BLaER1 treated with 17β-estradiol and CSF1 and Interleukin-3, amounts not matched to agents 10 nM and 100 nM (cell line): ENCODE results near the gene DOCK4.

Experiments
- H3K27ac ChIP-seq, 11 experiments: shearing (Covaris generic); formaldehyde crosslinking; 2 replicates each; pipeline ENCODE4 v1.8.1; 2022
- H3K27me3 ChIP-seq, 11 experiments: shearing (Covaris generic); formaldehyde crosslinking; 2 replicates each; pipeline ENCODE4 v1.8.1; 2022
- H3K36me3 ChIP-seq, 11 experiments: shearing (Covaris generic); formaldehyde crosslinking; 2 replicates each; pipeline ENCODE4 v1.8.1; 2022
- H3K4me1 ChIP-seq, 10 experiments: shearing (Covaris generic); formaldehyde crosslinking; 2 replicates each; pipeline ENCODE4 v1.8.1; 2022
- H3K4me2 ChIP-seq, 11 experiments: shearing (Covaris generic); formaldehyde crosslinking; 2 replicates each; pipeline ENCODE4 v1.8.1; 2022
- H3K4me3 ChIP-seq, 10 experiments: shearing (Covaris generic); formaldehyde crosslinking; 2 replicates each; pipeline ENCODE4 v1.8.1; 2022
- H3K9ac ChIP-seq, 11 experiments: shearing (Covaris generic); formaldehyde crosslinking; 2 replicates each; pipeline ENCODE4 v1.8.1; 2022
- H3K9me3 ChIP-seq, 11 experiments: shearing (Covaris generic); formaldehyde crosslinking; replicated peaks in 1 of 11; 2 replicates each; pipeline ENCODE4 v1.8.1; 2022
- H4K20me1 ChIP-seq, 11 experiments: shearing (Covaris generic); formaldehyde crosslinking; 2 replicates each; pipeline ENCODE4 v1.8.1; 2022
- Cebpa-rat ChIP-seq, 11 experiments: shearing (Covaris generic); IDR thresholded peaks; 2 replicates each; pipeline ENCODE4 v1.8.1; 2022

The DOCK4 gene

GRCh38 chr7:111753968-111754367, 452.2 kb downstream of the DOCK4 start:
- no peak overlapping the region for H3K4me2 ChIP-seq
- H3K36me3 ChIP-seq, result peaks cover 0 to 100% (median 20%) of the 10 kb centered on the region in 11 experiments; a peak in 14 of 22 replicates
- no peak overlapping the region for H3K9ac ChIP-seq
- no peaks in the 10 kb centered on the region for H3K27me3 ChIP-seq
- no peaks in the 10 kb centered on the region for H3K4me1 ChIP-seq
- peaks cover 3 to 20% (median 9%) of the 10 kb centered on the region in 11 experiments; a peak in 14 of 22 replicates for H3K9me3 ChIP-seq
- H4K20me1 ChIP-seq, result peaks cover 0 to 26% (median 0%) of the 10 kb centered on the region in 11 experiments; a peak in 3 of 22 replicates
- H3K4me3 ChIP-seq, result no peak overlapping the region
- TF ChIP-seq Cebpa-rat (IDR thresholded peaks at IDR 0.05), result no peak
- H3K27ac ChIP-seq, result no peak overlapping the region

DNA sequence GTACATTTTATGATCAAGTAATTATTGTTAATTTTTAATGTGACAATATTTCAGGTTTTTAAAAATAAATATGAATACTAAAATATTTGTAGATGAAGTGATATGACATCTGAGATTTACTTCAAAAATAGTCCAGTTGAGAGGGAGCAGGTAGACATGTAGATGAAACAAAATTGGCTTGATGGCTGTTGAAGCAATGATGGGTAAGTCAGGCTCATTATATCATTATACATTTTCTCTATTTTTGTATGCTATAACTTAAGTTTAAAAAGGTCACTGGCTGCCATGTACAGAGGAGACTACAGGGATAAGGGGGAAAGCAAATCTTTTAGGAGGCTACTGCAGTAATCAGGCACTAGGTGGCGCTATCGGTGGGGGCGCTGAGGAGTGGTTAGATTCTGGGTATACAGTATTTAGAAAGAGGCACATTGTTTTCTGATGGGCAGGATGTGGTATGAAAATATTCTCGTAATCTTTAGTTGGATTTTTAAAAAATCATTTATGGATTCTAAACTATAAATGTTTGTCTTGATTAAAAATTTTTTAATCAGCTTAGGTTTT, 454.1 kb downstream of the DOCK4 start:
- Histone ChIP-seq H3K36me3 (peaks cover 0 to 100% (median 11%) of the 10 kb centered on the region in 11 experiments; a peak in 11 of 22 replicates), H3K27me3 (no peaks in the 10 kb centered on the region), H3K9ac (no peak overlapping the region)

DNA sequence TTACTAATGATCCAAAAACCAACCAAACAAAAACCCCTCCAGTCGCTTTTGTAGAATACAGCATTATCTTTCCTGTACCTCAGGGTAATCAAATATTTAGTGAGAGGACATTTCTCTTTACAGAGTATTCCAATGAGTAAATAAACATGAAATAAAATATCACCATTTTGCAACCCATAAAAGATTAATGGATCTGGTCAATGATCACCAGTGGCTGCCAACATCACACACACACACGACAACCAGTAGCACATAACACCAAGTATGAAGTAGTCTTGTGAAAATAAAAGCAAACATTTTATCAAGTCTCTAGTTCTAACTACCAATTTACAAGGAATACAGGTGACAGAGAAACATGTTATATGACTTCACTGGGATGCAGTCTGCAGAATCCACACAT, 455.3 kb downstream of the DOCK4 start:
- no peaks in the 10 kb centered on the region for H3K4me1 ChIP-seq
- TF ChIP-seq Cebpa-rat (IDR thresholded peaks at IDR 0.05), result no peak
- H3K27me3 ChIP-seq, result no peaks in the 10 kb centered on the region
- H3K9ac ChIP-seq, result no peak overlapping the region
- peaks cover 0 to 100% (median 8%) of the 10 kb centered on the region in 11 experiments; a peak in 10 of 22 replicates for H3K36me3 ChIP-seq
- no peak overlapping the region for H3K4me2 ChIP-seq
- H3K9me3 ChIP-seq, result peaks cover 5 to 25% (median 13%) of the 10 kb centered on the region in 11 experiments; a peak in 14 of 22 replicates
- H3K27ac ChIP-seq, result no peak overlapping the region
- no peak overlapping the region for H3K4me3 ChIP-seq
- peaks cover 0 to 22% (median 0%) of the 10 kb centered on the region in 11 experiments; a peak in 3 of 22 replicates for H4K20me1 ChIP-seq

More for the DNA sequence above, 454.1 kb downstream of the DOCK4 start:
- Histone ChIP-seq H3K9me3 (peaks cover 5 to 25% (median 13%) of the 10 kb centered on the region in 11 experiments; a peak in 14 of 22 replicates), H3K4me3 (no peak overlapping the region), H3K4me1 (no peaks in the 10 kb centered on the region), H4K20me1 (peaks cover 0 to 30% (median 0%) of the 10 kb centered on the region in 11 experiments; a peak in 3 of 22 replicates), H3K27ac (no peak overlapping the region), H3K4me2 (no peak overlapping the region)
- TF ChIP-seq Cebpa-rat (IDR thresholded peaks at IDR 0.05), result no peak

DNA sequence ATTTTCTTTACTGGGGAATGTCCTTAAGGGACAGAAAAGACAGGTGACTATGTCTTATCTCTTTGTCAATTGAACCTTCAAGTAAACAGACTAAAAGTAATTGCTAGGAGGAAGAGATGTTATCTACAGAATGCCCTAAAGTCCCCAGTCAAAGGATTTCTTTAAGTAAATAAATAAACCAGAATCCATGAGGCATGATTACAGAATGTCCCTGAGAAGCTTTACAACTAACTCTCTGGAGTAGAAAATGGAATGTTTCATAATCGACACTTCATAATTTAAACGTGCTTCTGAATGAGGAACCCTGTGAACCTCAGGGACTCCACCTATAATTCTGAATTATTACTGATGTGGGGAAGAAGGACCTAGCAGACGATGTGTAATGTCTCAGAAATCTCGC, 456.0 kb downstream of the DOCK4 start:
- Histone ChIP-seq H3K9ac (no peak overlapping the region), H3K27ac (no peak overlapping the region), H4K20me1 (peaks cover 0 to 22% (median 0%) of the 10 kb centered on the region in 11 experiments; a peak in 3 of 22 replicates), H3K4me3 (no peak overlapping the region), H3K4me1 (peaks cover 0 to 2% (median 0%) of the 10 kb centered on the region in 10 experiments; a peak in 2 of 20 replicates), H3K27me3 (no peaks in the 10 kb centered on the region), H3K9me3 (peaks cover 5 to 25% (median 13%) of the 10 kb centered on the region in 11 experiments; a peak in 14 of 22 replicates), H3K4me2 (no peak overlapping the region), H3K36me3 (peaks cover 0 to 100% (median 8%) of the 10 kb centered on the region in 11 experiments; a peak in 10 of 22 replicates)
- no peak for TF ChIP-seq Cebpa-rat (IDR thresholded peaks at IDR 0.05)

- Histone ChIP-seq H3K36me3 (peaks cover 0 to 100% (median 8%) of the 10 kb centered on the region in 11 experiments; a peak in 10 of 22 replicates), H3K27ac (no peak overlapping the region), H3K9me3 (peaks cover 5 to 25% (median 13%) of the 10 kb centered on the region in 11 experiments; a peak in 14 of 22 replicates), H3K9ac (no peak overlapping the region), H3K4me3 (no peak overlapping the region), H3K4me1 (peaks cover 0 to 8% (median 6%) of the 10 kb centered on the region in 10 experiments; a peak in 13 of 20 replicates), H4K20me1 (peaks cover 0 to 16% (median 0%) of the 10 kb centered on the region in 11 experiments; a peak in 3 of 22 replicates), H3K4me2 (no peak overlapping the region), H3K27me3 (no peaks in the 10 kb centered on the region)
- TF ChIP-seq Cebpa-rat (IDR thresholded peaks at IDR 0.05), result no peak
Observed at GRCh38 chr7:111749625-111750024, 456.6 kb downstream of the DOCK4 start.

- peaks cover 0 to 100% (median 8%) of the 10 kb centered on the region in 11 experiments; a peak in 11 of 22 replicates for H3K36me3 ChIP-seq
- H3K9me3 ChIP-seq, result peaks cover 5 to 25% (median 13%) of the 10 kb centered on the region in 11 experiments; a peak in 14 of 22 replicates
- H3K27ac ChIP-seq, result no peak overlapping the region
- H3K4me3 ChIP-seq, result no peak overlapping the region
- H3K27me3 ChIP-seq, result no peaks in the 10 kb centered on the region
- no peak overlapping the region for H3K9ac ChIP-seq
- H3K4me2 ChIP-seq, result no peak overlapping the region
- TF ChIP-seq Cebpa-rat (IDR thresholded peaks at IDR 0.05), result no peak
- peaks cover 0 to 18% (median 0%) of the 10 kb centered on the region in 11 experiments; a peak in 3 of 22 replicates for H4K20me1 ChIP-seq
- H3K4me1 ChIP-seq, result peaks cover 0 to 18% (median 12%) of the 10 kb centered on the region in 10 experiments; a peak in 15 of 20 replicates
Observed at GRCh38 chr7:111747718-111748117, 458.5 kb downstream of the DOCK4 start.

DNA sequence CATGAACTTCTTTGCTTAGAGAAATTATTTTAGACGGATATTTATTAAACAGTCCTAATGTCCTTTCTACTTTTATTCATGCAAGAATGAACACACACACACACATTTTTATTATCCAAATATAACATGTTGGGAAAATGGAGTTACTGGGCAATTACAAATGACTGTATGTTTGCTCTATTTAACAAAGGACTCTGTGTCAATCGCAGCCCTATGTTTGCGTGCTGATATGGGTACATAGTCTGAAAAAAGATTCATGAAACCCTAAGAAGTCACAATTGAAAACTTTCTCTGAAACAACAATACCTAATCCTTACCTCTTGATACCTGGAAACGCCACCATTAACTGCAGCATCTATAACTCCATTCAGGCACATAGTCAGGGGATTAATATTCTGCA, 459.2 kb downstream of the DOCK4 start:
- H3K9me3 ChIP-seq, result peaks cover 5 to 25% (median 13%) of the 10 kb centered on the region in 11 experiments; a peak in 14 of 22 replicates
- peaks cover 0 to 23% (median 0%) of the 10 kb centered on the region in 11 experiments; a peak in 3 of 22 replicates for H4K20me1 ChIP-seq
- no peak overlapping the region for H3K4me2 ChIP-seq
- peaks cover 0 to 18% (median 12%) of the 10 kb centered on the region in 10 experiments; a peak in 15 of 20 replicates for H3K4me1 ChIP-seq
- H3K9ac ChIP-seq, result no peak overlapping the region
- peaks cover 0 to 100% (median 8%) of the 10 kb centered on the region in 11 experiments; a peak in 11 of 22 replicates for H3K36me3 ChIP-seq
- H3K27ac ChIP-seq, result no peak overlapping the region
- TF ChIP-seq Cebpa-rat (IDR thresholded peaks at IDR 0.05), result no peak
- no peaks in the 10 kb centered on the region for H3K27me3 ChIP-seq
- H3K4me3 ChIP-seq, result no peak overlapping the region

DNA sequence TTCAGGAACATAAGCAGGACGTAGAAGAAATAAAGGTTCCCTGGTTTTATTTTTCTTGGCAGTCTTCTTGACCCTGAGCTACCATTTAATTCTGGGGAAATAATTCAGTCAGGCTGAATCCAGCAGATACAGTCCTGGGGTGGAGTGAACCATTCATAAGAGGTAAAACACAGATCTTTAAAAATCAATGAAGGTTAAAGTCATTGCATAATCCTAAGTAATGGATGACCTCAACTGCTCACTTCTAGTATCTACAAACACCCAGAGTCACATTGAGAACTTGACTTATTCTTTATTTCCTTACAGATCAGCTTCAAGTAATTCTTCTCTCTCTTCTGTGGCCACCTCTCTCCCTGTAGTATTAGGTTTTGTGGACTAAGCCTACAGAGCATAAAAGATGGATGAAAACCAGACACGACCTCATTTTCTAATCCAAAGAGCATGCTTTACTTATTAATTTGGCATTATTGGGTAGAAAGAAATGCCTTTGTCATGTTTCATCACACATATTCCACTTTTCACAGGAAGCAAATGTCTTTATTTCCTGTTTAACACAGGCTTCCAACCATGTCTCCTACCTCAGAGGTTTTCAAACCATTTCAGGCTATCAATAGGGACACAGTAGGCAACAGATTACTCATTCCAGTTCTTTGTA, 461.6 kb downstream of the DOCK4 start:
- Histone ChIP-seq H4K20me1 (peaks cover 0 to 21% (median 0%) of the 10 kb centered on the region in 11 experiments; a peak in 3 of 22 replicates), H3K27ac (no peak overlapping the region), H3K27me3 (no peaks in the 10 kb centered on the region), H3K4me2 (peak overlapping the region in 8 of 11 experiments; percentile 10 to 50 (median 32); a peak in 9 of 22 replicates), H3K4me1 (peaks cover 0 to 18% (median 12%) of the 10 kb centered on the region in 10 experiments; a peak in 15 of 20 replicates), H3K9me3 (peaks cover under 1 to 12% (median 9%) of the 10 kb centered on the region in 11 experiments; a peak in 13 of 22 replicates), H3K4me3 (no peak overlapping the region), H3K9ac (no peak overlapping the region), H3K36me3 (peaks cover 0 to 100% (median 8%) of the 10 kb centered on the region in 11 experiments; a peak in 11 of 22 replicates)
- no peak for TF ChIP-seq Cebpa-rat (IDR thresholded peaks at IDR 0.05)
